Measurements from ENCODE around the gene FXR2. TPM values are rescaled to one million over a fixed set of nuclear protein-coding genes. Genes with fewer than 3 reads are reported as not detected.

Gene FXR2
- total RNA-seq, 2 experiments from 2014 or later, result 30.7 to 40.5 TPM

Other genes with a start within 250 kb of the FXR2 start
- under 1 TPM; 0.54 to 0.61 TPM for gene TNK1, start 233.8 kb downstream of the FXR2 start, total RNA-seq
- gene PLSCR3, start 220.4 kb downstream of the FXR2 start, total RNA-seq, result 10 to 100 TPM; 65.5 to 74.2 TPM
- 10 to 100 TPM; 47.5 to 56.1 TPM for gene TMEM256, start 210.8 kb downstream of the FXR2 start, total RNA-seq
- 1 to 10 TPM; 2.0 to 3.5 TPM for gene NLGN2, start 207.1 kb downstream of the FXR2 start, total RNA-seq
- not detected for gene SPEM1, start 194.6 kb downstream of the FXR2 start, total RNA-seq
- not detected for gene SPEM2, start 189.3 kb downstream of the FXR2 start, total RNA-seq
- not detected for gene SPEM3, start 186.0 kb downstream of the FXR2 start, total RNA-seq
- 10 to 100 TPM; 13.9 to 16.7 TPM for gene TMEM102, start 179.5 kb downstream of the FXR2 start, total RNA-seq
- 1 to 10 TPM; 3.6 to 4.1 TPM for gene FGF11, start 175.4 kb downstream of the FXR2 start, total RNA-seq
- gene CHRNB1, start 169.8 kb downstream of the FXR2 start, total RNA-seq, result 10 to 100 TPM; 10.4 to 13.1 TPM
- gene ZBTB4, start 135.3 kb downstream of the FXR2 start, total RNA-seq, result 10 to 100 TPM; 24.5 to 27.7 TPM
- gene SLC35G6, start 133.5 kb downstream of the FXR2 start, total RNA-seq, result not detected
- gene POLR2A, start 130.5 kb downstream of the FXR2 start, total RNA-seq, result 100 to 1,000 TPM; 198 to 228 TPM
- gene TNFSF12, start 65.8 kb downstream of the FXR2 start, total RNA-seq, result 10 to 100 TPM; 52.8 to 59.4 TPM
- 1 to 10 TPM; 2.2 to 2.5 TPM for gene TNFSF13, start 56.1 kb downstream of the FXR2 start, total RNA-seq
- 10 to 100 TPM; 55.7 to 70.9 TPM for gene SENP3, start 53.0 kb downstream of the FXR2 start, total RNA-seq
- gene CD68, start 35.3 kb downstream of the FXR2 start, total RNA-seq, result 10 to 100 TPM in 1 of 2 experiments, 1 to 10 TPM in 1; 10.0 to 26.7 TPM
- 10 to 100 TPM; 57.6 to 76.9 TPM for gene MPDU1, start 31.0 kb downstream of the FXR2 start, total RNA-seq
- under 1 TPM; 0.21 to 0.35 TPM for gene SOX15, start 24.8 kb downstream of the FXR2 start, total RNA-seq
- 10 to 100 TPM; 21.5 to 28.0 TPM for gene SAT2, start 12.9 kb upstream of the FXR2 start, total RNA-seq
- not detected for gene SHBG, start 15.2 kb upstream of the FXR2 start, total RNA-seq
- under 1 TPM in 1 of 2 experiments, not detected in 1; 0.47 TPM for gene ATP1B2, start 36.0 kb upstream of the FXR2 start, total RNA-seq
- gene TP53, start 72.6 kb upstream of the FXR2 start, total RNA-seq, result 100 to 1,000 TPM; 137 to 171 TPM
- 10 to 100 TPM; 28.0 to 29.0 TPM for gene WRAP53, start 73.6 kb upstream of the FXR2 start, total RNA-seq
- not detected for gene EFNB3, start 90.3 kb upstream of the FXR2 start, total RNA-seq
- not detected for gene DNAH2, start 102.8 kb upstream of the FXR2 start, total RNA-seq
- 10 to 100 TPM; 15.5 to 31.9 TPM for gene KDM6B, start 219.3 kb upstream of the FXR2 start, total RNA-seq
- gene TMEM88, start 240.2 kb upstream of the FXR2 start, total RNA-seq, result 1 to 10 TPM in 1 of 2 experiments, under 1 TPM in 1; 0.84 to 1.2 TPM
- gene NAA38, start 242.7 kb upstream of the FXR2 start, total RNA-seq, result 10 to 100 TPM; 86.0 to 95.8 TPM
- 1 to 10 TPM; 6.4 to 8.2 TPM for gene CYB5D1, start 243.1 kb upstream of the FXR2 start, total RNA-seq